ENCODE measurements around the gene CD28.

Gene CD28

GRCh38 chr2:203763241-203763937, 57.0 kb downstream of the CD28 start:
- no peak for TF ChIP-seq RAD21 (IDR thresholded peaks at IDR 0.05; ENCODE audit: low read depth)

GRCh38 chr2:203763938-203764664, 57.7 kb downstream of the CD28 start:
- TF ChIP-seq FOXM1 (IDR thresholded peaks at IDR 0.05; ENCODE audit: borderline replicate concordance, low read depth): no peak

GRCh38 chr2:203772456-203773165, 66.2 kb downstream of the CD28 start:
- TF ChIP-seq USF1 (IDR thresholded peaks at IDR 0.05) (no peak), REST (IDR thresholded peaks at IDR 0.05; ENCODE audit: low read depth) (no peak), TEAD4 (IDR thresholded peaks at IDR 0.05) (no peak), TAF1 (IDR thresholded peaks at IDR 0.05; ENCODE audit: low read depth) (no peak), RAD21 (IDR thresholded peaks at IDR 0.05; ENCODE audit: low read depth) (no peak), NFIC (IDR thresholded peaks at IDR 0.05) (no peak), EGR1 (IDR thresholded peaks at IDR 0.05) (no peak), MAX (IDR thresholded peaks at IDR 0.05) (no peak), EP300 (IDR thresholded peaks at IDR 0.05; ENCODE audit: borderline replicate concordance) (no peak), ZBTB7A (IDR thresholded peaks at IDR 0.05; ENCODE audit: low read depth) (no peak), CREB1 (IDR thresholded peaks at IDR 0.05; ENCODE audit: low read depth) (no peak), FOXM1 (IDR thresholded peaks at IDR 0.05; ENCODE audit: borderline replicate concordance, low read depth) (no peak), CEBPB (IDR thresholded peaks at IDR 0.05) (no peak), YY1 (IDR thresholded peaks at IDR 0.05; ENCODE audit: low read depth) (no peak), TCF12 (IDR thresholded peaks at IDR 0.05; ENCODE audit: low read depth) (no peak)

- no peak for TF ChIP-seq TEAD4 (IDR thresholded peaks at IDR 0.05)
- no peak for TF ChIP-seq TAF1 (IDR thresholded peaks at IDR 0.05; ENCODE audit: low read depth)
- no peak for TF ChIP-seq ZBTB7A (IDR thresholded peaks at IDR 0.05; ENCODE audit: low read depth)
- TF ChIP-seq EGR1 (IDR thresholded peaks at IDR 0.05): no peak
- TF ChIP-seq YY1 (IDR thresholded peaks at IDR 0.05; ENCODE audit: low read depth): no peak
- TF ChIP-seq CEBPB (IDR thresholded peaks at IDR 0.05): no peak
- no peak for TF ChIP-seq TCF12 (IDR thresholded peaks at IDR 0.05; ENCODE audit: low read depth)
- TF ChIP-seq RAD21 (IDR thresholded peaks at IDR 0.05; ENCODE audit: low read depth): no peak
- no peak for TF ChIP-seq FOXM1 (IDR thresholded peaks at IDR 0.05; ENCODE audit: borderline replicate concordance, low read depth)
- no peak for TF ChIP-seq NFIC (IDR thresholded peaks at IDR 0.05)
- no peak for TF ChIP-seq CREB1 (IDR thresholded peaks at IDR 0.05; ENCODE audit: low read depth)
- TF ChIP-seq MAX (IDR thresholded peaks at IDR 0.05): no peak
- TF ChIP-seq USF1 (IDR thresholded peaks at IDR 0.05): no peak
- TF ChIP-seq REST (IDR thresholded peaks at IDR 0.05; ENCODE audit: low read depth): no peak
- TF ChIP-seq EP300 (IDR thresholded peaks at IDR 0.05; ENCODE audit: borderline replicate concordance): no peak
Observed at GRCh38 chr2:203774760-203775159, 68.3 kb downstream of the CD28 start.

- no peak for TF ChIP-seq USF1 (IDR thresholded peaks at IDR 0.05)
- no peak for TF ChIP-seq TAF1 (IDR thresholded peaks at IDR 0.05; ENCODE audit: low read depth)
- TF ChIP-seq CEBPB (IDR thresholded peaks at IDR 0.05): no peak
- no peak for TF ChIP-seq TCF12 (IDR thresholded peaks at IDR 0.05; ENCODE audit: low read depth)
Observed at GRCh38 chr2:203775684-203776083, 69.2 kb downstream of the CD28 start.
